K562 (cell line): ENCODE data around the gene TUB. TPM values are rescaled to one million over a fixed set of nuclear protein-coding genes. Genes with fewer than 3 reads are reported as not detected.

Source experiments
- ATAC-seq: fragments of 200-7000 bp; cut with Tn5 transposase; 3 replicates; pipeline ENCODE4 v1.9.1; 2020; ENCODE audit warnings: moderate library complexity
- BruUV-seq: library from RNA; stranded (reverse); fragments of 400-500 nt; replicated peaks from 2 replicates; lab custom pipeline; 2021; lab: Mats Ljungman, UMichigan
- CTCF ChIA-PET: fragments of 300-600 bp; formaldehyde crosslinking; extraction: SDS; loops from one replicate; lab custom pipeline; 2021; ENCODE audit warnings: low intra/inter-chr PET ratio; lab: Yijun Ruan, JAX
- POLR2A ChIA-PET: fragments of 300-600, 350-650 bp; sonication (Branson Sonifier 250); formaldehyde crosslinking; extraction: SDS; loops from one replicate; lab custom pipeline; 2021; ENCODE audit warnings: antibody characterized with exemption, inconsistent platforms; lab: Yijun Ruan, JAX
- DNase-seq, 4 experiments: peaks; one replicate each; pipeline versions ENCODE4 v3.0.0 to v3.0.0-alpha.2; 2011 to 2018; ENCODE audit warnings: low spot score in 3 of 4, mixed read lengths in 3 of 4; ENCODE audit errors: extremely low read depth in 1 of 4
- FAIRE-seq: peaks from 2 replicates; lab custom pipeline; 2011; peaks lifted over from hg19 to GRCh38; lab: Jason Lieb, UNC
- H2AFZ ChIP-seq: 2 replicates; pipeline ENCODE4 v1.6.0; 2011; ENCODE audit warnings: low read depth, low read length, control low read depth, inconsistent platforms
- H3K27ac ChIP-seq: fragments of 200-600 bp; 3 replicates; pipeline ENCODE4 v1.8.0; 2011; ENCODE audit warnings: low read depth, mild to moderate bottlenecking, control low read depth, inconsistent platforms, low read length, moderate library complexity, mixed read lengths; ENCODE audit errors: extremely low read depth
- H3K27me3 ChIP-seq, 2 experiments: fragments of 300-600 bp in 1 of 2; 2 replicates in 1 of 2; 3 replicates in 1 of 2; pipeline versions ENCODE4 v1.6.0 to v1.8.0; 2011; ENCODE audit warnings: inconsistent platforms in 2 of 2, low read length in 2 of 2, mild to moderate bottlenecking in 1 of 2, mixed read lengths in 1 of 2, moderate library complexity in 1 of 2; ENCODE audit not compliant: control insufficient read depth in 2 of 2, insufficient read depth in 2 of 2
- H3K36me3 ChIP-seq: fragments of 300-600 bp; 3 replicates; pipeline ENCODE4 v1.8.0; 2011; ENCODE audit warnings: mild to moderate bottlenecking, low read length, inconsistent platforms; ENCODE audit not compliant: control insufficient read depth, insufficient read depth
- H3K4me1 ChIP-seq, 2 experiments: fragments of 200-600 bp in 1 of 2; replicated peaks in 1 of 2; 2 replicates in 1 of 2; 3 replicates in 1 of 2; pipeline versions ENCODE4 v1.5.1 to v1.8.0; 2011; ENCODE audit warnings: inconsistent platforms in 2 of 2, low read length in 2 of 2, mild to moderate bottlenecking in 1 of 2, mixed read lengths in 1 of 2, moderate library complexity in 1 of 2; ENCODE audit not compliant: control insufficient read depth in 2 of 2, insufficient read depth in 2 of 2
- H3K4me2 ChIP-seq: 2 replicates; pipeline ENCODE4 v1.6.1; 2011; ENCODE audit warnings: low read length, control low read depth, inconsistent platforms, mixed read lengths; ENCODE audit not compliant: insufficient read depth
- H3K4me3 ChIP-seq: fragments of 200-600 bp; sonication (generic), shearing (Covaris generic); 2 replicates; pipeline ENCODE4 v1.5.1; 2016; ENCODE audit warnings: control low read depth, inconsistent platforms
- H3K79me2 ChIP-seq: fragments of 200-600 bp; 3 replicates; pipeline ENCODE4 v1.8.0; 2011; ENCODE audit warnings: low read length, inconsistent platforms; ENCODE audit not compliant: control insufficient read depth, insufficient read depth
- H3K9ac ChIP-seq, 2 experiments: 2 replicates each; pipeline versions ENCODE4 v1.6.0 to v1.6.1; 2011; ENCODE audit warnings: low read depth in 2 of 2, low read length in 2 of 2, control low read depth in 1 of 2, inconsistent platforms in 1 of 2, mild to moderate bottlenecking in 1 of 2, mixed read lengths in 1 of 2; ENCODE audit not compliant: insufficient read depth in 1 of 2
- H3K9me1 ChIP-seq: one replicate; pipeline ENCODE4 v1.6.0; 2011; ENCODE audit warnings: inconsistent platforms, mild to moderate bottlenecking, low read length, moderate library complexity; ENCODE audit not compliant: control insufficient read depth, insufficient read depth
- H3K9me3 ChIP-seq: replicated peaks from 2 replicates; pipeline ENCODE4 v1.5.1; 2011; ENCODE audit warnings: low read depth, low read length, inconsistent platforms; ENCODE audit not compliant: control insufficient read depth, insufficient read depth
- H4K20me1 ChIP-seq: replicated peaks from 2 replicates; pipeline ENCODE4 v1.6.1; 2011; ENCODE audit warnings: low read length, inconsistent platforms, mixed read lengths; ENCODE audit not compliant: control insufficient read depth, insufficient read depth
- EP400 ChIP-seq: fragments of 450-650 bp; IDR thresholded peaks from 2 replicates; pipeline ENCODE4 v1.6.1; 2017; ENCODE audit warnings: antibody characterized with exemption, mild to moderate bottlenecking, moderate library complexity
- ESRRB ChIP-seq: fragments of 250-450 bp; sonication (Bioruptor Pico); IDR thresholded peaks from 2 replicates; pipeline ENCODE4 v1.5.0; 2020; ENCODE audit warnings: mild to moderate bottlenecking, moderate library complexity, borderline replicate concordance
- MAFF ChIP-seq: IDR thresholded peaks from 2 replicates; pipeline ENCODE4 v1.6.1; 2012; ENCODE audit warnings: low read length, improper control_type of control experiment
- MTF1 ChIP-seq: fragments of 250-450 bp; sonication (Bioruptor Pico); IDR thresholded peaks from 2 replicates; pipeline ENCODE4 v1.9.0; 2021; ENCODE audit warnings: moderate library complexity, mild to moderate bottlenecking, inconsistent platforms, borderline replicate concordance
- NKRF ChIP-seq: fragments of 450-650 bp; IDR thresholded peaks from 2 replicates; pipeline ENCODE4 v1.6.1; 2016; ENCODE audit warnings: borderline replicate concordance
- PHB2 ChIP-seq: fragments of 450-650 bp; IDR thresholded peaks from 2 replicates; pipeline ENCODE4 v1.6.1; 2017; ENCODE audit warnings: low read depth
- ZBTB26 ChIP-seq: fragments of 450-650 bp; formaldehyde crosslinking; IDR thresholded peaks from 2 replicates; pipeline ENCODE4 v1.4.0; 2022; ENCODE audit warnings: missing genetic modification characterization
- ZNF444 ChIP-seq: fragments of 250-450 bp; sonication (Bioruptor Pico); IDR thresholded peaks from 2 replicates; pipeline ENCODE4 v1.4.0; 2020; ENCODE audit warnings: mild to moderate bottlenecking, moderate library complexity
- WGBS: fragments of 100-300 bp; shearing (Covaris generic); methylation state at CpG from one replicate; pipeline ENCODE4 v1.1.6; 2016; ENCODE audit warnings: low coverage, mixed read lengths; ENCODE audit not compliant: insufficient coverage; ENCODE audit errors: missing lambda C conversion rate; 5-methylcytosine and 5-hydroxymethylcytosine counted together
- in situ Hi-C: fragments of 300-500 bp; cut with MboI; formaldehyde crosslinking; loops from 4 replicates; pipeline ENCODE4 v1.15.0; 2018; ENCODE audit warnings: inconsistent platforms, mixed read lengths
- intact Hi-C: fragments of 100-400 bp; cut with micrococcal nuclease; formaldehyde crosslinking; loops from 2 replicates; pipeline ENCODE4 v1.14.2; 2022
- polyA plus RNA-seq, 8 experiments: library from polyadenylated mRNA; depleted of rRNA in 4 of 8; stranded (reverse) in 5 of 8; unstranded in 3 of 8; fragments of >200 nt; fragmentation: Nextera tagmentation in 2 of 8; fragmentation: Illumina TruSeq in 1 of 8; extraction: Ambion mirVana in 2 of 8; extraction: Trizol in 1 of 8; gene quantifications; 2 replicates each; pipeline versions ENCODE4 v1.2.1 to v1.2.3, GENCODE V29; 2011 to 2014; ENCODE audit warnings: inconsistent platforms in 1 of 8, missing spikeins in 1 of 8
- total RNA-seq, 7 experiments: library from RNA; depleted of rRNA in 6 of 7; stranded (reverse); fragments of >200 nt in 6 of 7; fragmentation: Illumina TruSeq in 2 of 7; extraction: Trizol in 2 of 7; gene quantifications; 2 replicates each; pipeline versions ENCODE4 v1.2.1 to v1.2.3, GENCODE V29; 2011 to 2021; ENCODE audit warnings: low replicate concordance in 1 of 7

TUB gene
- total and polyA plus RNA-seq, 9 of the 15 experiments (the other 6 are each of a cell fraction or from before 2014, with no cell fraction given), result not detected

- TF ChIP-seq PHB2, result no peak
These were observed 26.6 kb downstream of the TUB start (continued) for GRCh38 chr11:8107642-8108041.

- Histone ChIP-seq H3K79me2 (no peaks in the 10 kb centered on the region), H3K9ac (no peak overlapping the region), H3K4me3 (no peak overlapping the region), H3K9me1 (no peaks in the 10 kb centered on the region), H3K4me2 (no peak overlapping the region), H3K9me3 (no peaks in the 10 kb centered on the region), H3K27ac (no peak overlapping the region), H2AFZ (no peak overlapping the region), H3K4me1 (no peaks in the 10 kb centered on the region), H4K20me1 (no peaks in the 10 kb centered on the region; the same call in 1 of the 2 replicates), H3K36me3 (no peaks in the 10 kb centered on the region), H3K27me3 (peaks cover 0 to 8% of the 10 kb centered on the region in 2 experiments; a peak in 3 of 5 replicates)
- 0% methylated on average over 2 of the region's 2 CpGs for WGBS
- TF ChIP-seq ZBTB26 (CRISPR knock-in tag) (no peak), ESRRB (CRISPR knock-in tag) (no peak), MTF1 (no peak), NKRF (no peak), MAFF (no peak), EP400 (no peak), ZNF444 (CRISPR knock-in tag) (no peak)
- no TSS peak for BruUV-seq
- intact Hi-C loops (no loop called here), in situ Hi-C loops (no loop called here)
- DNase-seq, result no peak
- ChIA-PET POLR2A (interaction anchor here (0.9 kb wide), 1 partner anchor 18 kb away, joined by 3 read pairs; no protein-coding TSS in a partner anchor), CTCF (no interaction called here)
- FAIRE-seq, result no peak
- ATAC-seq, result no peak
These were observed 27.4 kb downstream of the TUB start for GRCh38 chr11:8108421-8108820.
